ENCODE data around the gene SLC6A1. TPM values are rescaled to one million over a fixed set of nuclear protein-coding genes. Genes with fewer than 3 reads are reported as not detected.
A peak's percentile ranks its signal among the peaks of the same experiment; 100 is the strongest.

Gene SLC6A1
- polyA plus RNA-seq, 1 of the 3 experiments (the other 2 are of a cell fraction) = not detected

DNA sequence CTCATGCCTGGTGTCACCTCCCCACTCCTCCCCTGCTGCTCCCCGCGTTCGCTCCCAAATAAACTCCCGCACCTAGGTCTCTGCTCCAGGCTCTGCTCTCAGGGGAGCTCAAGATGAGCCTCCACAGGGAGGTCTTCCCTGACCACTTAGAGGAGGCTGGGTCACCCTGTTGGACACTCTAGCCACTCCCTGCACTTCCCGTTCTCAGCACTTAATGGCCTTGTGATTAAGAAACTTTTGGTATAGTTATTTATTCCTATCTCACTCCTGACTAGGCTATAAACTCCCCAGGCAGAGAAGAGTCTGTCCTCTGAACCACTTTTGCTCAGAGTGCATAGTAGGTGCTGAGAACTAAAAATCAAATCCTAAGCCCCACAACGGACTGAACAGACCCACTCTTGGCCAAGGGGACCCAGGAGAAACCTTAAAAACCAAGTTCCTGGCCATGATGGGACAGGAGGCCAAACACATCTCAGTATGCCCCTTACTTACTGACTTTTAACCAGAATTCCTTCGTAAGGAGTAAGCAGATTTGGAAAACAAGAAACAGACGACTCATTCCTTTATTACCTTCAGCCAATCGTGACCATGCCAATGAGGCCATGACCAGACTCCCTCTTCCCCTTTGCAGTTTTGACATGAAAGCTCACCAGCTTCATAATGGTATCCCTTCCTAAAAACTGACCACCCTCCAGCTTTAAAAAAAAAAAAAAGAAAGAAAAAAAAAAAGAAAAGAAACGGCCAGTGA, 92.7 kb downstream of the SLC6A1 start:
- Histone ChIP-seq H3K36me3 (replicated peaks in 1 of 2; ENCODE audit: control insufficient read depth in 1 of 2, insufficient read depth in 2 of 2, low read length in 1 of 2) (no peaks in the 10 kb centered on the region), H3F3A (replicated peaks; ENCODE audit: insufficient read depth) (no peaks in the 10 kb centered on the region), H4K20me1 (ENCODE audit: insufficient read depth) (no peaks in the 10 kb centered on the region), H2AFZ (ENCODE audit: low read depth) (no peak overlapping the region), H3K79me2 (ENCODE audit: insufficient read depth) (no peaks in the 10 kb centered on the region), H3K9me2 (no peaks in the 10 kb centered on the region), H3K4me2 (peak overlapping the region; percentile 44; the same call in 1 of the 2 replicates), H3K27ac (ENCODE audit: low read depth in 2 of 2, low read length in 1 of 2) (no peak overlapping the region), H3K27me3 (ENCODE audit: insufficient read depth) (no peaks in the 10 kb centered on the region), H3K9ac (no peak overlapping the region), H3K4me3 (ENCODE audit: low read depth in 2 of 2, low read length in 1 of 2) (no peak overlapping the region), H3K9me3 (no peaks in the 10 kb centered on the region), H3K4me1 (ENCODE audit: control insufficient read depth in 1 of 2, insufficient read depth in 2 of 2, low read depth in 1 of 2, low read length in 1 of 2) (peaks cover 7 to 8% of the 10 kb centered on the region in 2 experiments; a peak in 2 of 4 replicates)
- no peak for DNase-seq
- TF ChIP-seq, protein P1, sequence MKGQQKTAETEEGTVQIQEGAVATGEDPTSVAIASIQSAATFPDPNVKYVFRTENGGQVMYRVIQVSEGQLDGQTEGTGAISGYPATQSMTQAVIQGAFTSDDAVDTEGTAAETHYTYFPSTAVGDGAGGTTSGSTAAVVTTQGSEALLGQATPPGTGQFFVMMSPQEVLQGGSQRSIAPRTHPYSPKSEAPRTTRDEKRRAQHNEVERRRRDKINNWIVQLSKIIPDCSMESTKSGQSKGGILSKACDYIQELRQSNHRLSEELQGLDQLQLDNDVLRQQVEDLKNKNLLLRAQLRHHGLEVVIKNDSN (IDR thresholded peaks at IDR 0.05; ENCODE audit: borderline replicate concordance, low read depth) = no peak
- TF ChIP-seq EZH2phosphoT487 (IDR thresholded peaks at IDR 0.05; ENCODE audit: borderline replicate concordance, low read depth) = no peak
- no peak for TF ChIP-seq RXRA (IDR thresholded peaks at IDR 0.05; ENCODE audit: borderline replicate concordance, low read depth)
- TF ChIP-seq YY1 (IDR thresholded peaks at IDR 0.05; ENCODE audit: low read depth) = no peak
- TF ChIP-seq, protein P2, sequence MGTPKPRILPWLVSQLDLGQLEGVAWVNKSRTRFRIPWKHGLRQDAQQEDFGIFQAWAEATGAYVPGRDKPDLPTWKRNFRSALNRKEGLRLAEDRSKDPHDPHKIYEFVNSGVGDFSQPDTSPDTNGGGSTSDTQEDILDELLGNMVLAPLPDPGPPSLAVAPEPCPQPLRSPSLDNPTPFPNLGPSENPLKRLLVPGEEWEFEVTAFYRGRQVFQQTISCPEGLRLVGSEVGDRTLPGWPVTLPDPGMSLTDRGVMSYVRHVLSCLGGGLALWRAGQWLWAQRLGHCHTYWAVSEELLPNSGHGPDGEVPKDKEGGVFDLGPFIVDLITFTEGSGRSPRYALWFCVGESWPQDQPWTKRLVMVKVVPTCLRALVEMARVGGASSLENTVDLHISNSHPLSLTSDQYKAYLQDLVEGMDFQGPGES (IDR thresholded peaks at IDR 0.05; ENCODE audit: low read depth, low read length) = no peak
- TF ChIP-seq, protein P3, sequence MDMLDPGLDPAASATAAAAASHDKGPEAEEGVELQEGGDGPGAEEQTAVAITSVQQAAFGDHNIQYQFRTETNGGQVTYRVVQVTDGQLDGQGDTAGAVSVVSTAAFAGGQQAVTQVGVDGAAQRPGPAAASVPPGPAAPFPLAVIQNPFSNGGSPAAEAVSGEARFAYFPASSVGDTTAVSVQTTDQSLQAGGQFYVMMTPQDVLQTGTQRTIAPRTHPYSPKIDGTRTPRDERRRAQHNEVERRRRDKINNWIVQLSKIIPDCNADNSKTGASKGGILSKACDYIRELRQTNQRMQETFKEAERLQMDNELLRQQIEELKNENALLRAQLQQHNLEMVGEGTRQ (IDR thresholded peaks at IDR 0.05; ENCODE audit: borderline replicate concordance, low read depth, low read length) = no peak
- POLR2A ChIA-PET = no interaction called here
- CTCF ChIA-PET = interaction anchor here (2.2 to 2.3 kb wide), 2 partner anchors 26 to 70 kb away, joined by 8 to 9 read pairs; no protein-coding TSS in a partner anchor
- WGBS (ENCODE audit: low lambda C conversion rate) = 59% methylated on average over 10 of the region's 10 CpGs

DNA sequence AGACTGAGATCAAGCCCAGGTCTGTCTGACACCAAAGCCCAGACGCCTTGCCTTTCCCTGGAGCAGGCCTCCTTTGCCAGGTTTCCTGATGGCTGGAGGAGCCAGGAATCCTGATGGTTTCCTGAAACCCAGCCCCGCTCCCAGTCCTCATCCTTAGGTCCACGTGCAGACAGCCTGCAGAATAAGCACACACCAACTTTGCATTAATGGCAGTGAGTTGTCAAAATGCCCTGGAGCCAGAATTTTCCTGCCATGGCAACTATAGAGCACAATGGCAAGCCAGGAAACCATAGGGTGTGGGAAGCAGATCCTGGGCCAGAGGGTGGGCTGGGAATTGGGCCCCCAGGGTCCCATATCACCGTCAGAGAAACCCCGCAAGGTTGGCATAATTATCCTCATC, 94.3 kb downstream of the SLC6A1 start:
- Histone ChIP-seq H3K4me2 (no peak overlapping the region), H3K9ac (no peak overlapping the region), H3K4me1 (ENCODE audit: control insufficient read depth in 1 of 2, insufficient read depth in 2 of 2, low read depth in 1 of 2, low read length in 1 of 2) (peaks cover 7 to 8% of the 10 kb centered on the region in 2 experiments; a peak in 2 of 4 replicates), H3K79me2 (ENCODE audit: insufficient read depth) (no peaks in the 10 kb centered on the region), H3K36me3 (replicated peaks in 1 of 2; ENCODE audit: control insufficient read depth in 1 of 2, insufficient read depth in 2 of 2, low read length in 1 of 2) (no peaks in the 10 kb centered on the region), H3F3A (replicated peaks; ENCODE audit: insufficient read depth) (no peaks in the 10 kb centered on the region), H3K9me2 (no peaks in the 10 kb centered on the region), H3K9me3 (no peaks in the 10 kb centered on the region), H2AFZ (ENCODE audit: low read depth) (no peak overlapping the region), H3K27ac (ENCODE audit: low read depth in 2 of 2, low read length in 1 of 2) (no peak overlapping the region), H3K27me3 (ENCODE audit: insufficient read depth) (no peaks in the 10 kb centered on the region), H4K20me1 (ENCODE audit: insufficient read depth) (no peaks in the 10 kb centered on the region), H3K4me3 (ENCODE audit: low read depth in 2 of 2, low read length in 1 of 2) (no peak overlapping the region)
- no peak for DNase-seq
- WGBS (ENCODE audit: low lambda C conversion rate) = 91% methylated on average over 5 of the region's 5 CpGs
- TF ChIP-seq ELF1 (IDR thresholded peaks at IDR 0.05) = no peak
- TF ChIP-seq, protein P4, sequence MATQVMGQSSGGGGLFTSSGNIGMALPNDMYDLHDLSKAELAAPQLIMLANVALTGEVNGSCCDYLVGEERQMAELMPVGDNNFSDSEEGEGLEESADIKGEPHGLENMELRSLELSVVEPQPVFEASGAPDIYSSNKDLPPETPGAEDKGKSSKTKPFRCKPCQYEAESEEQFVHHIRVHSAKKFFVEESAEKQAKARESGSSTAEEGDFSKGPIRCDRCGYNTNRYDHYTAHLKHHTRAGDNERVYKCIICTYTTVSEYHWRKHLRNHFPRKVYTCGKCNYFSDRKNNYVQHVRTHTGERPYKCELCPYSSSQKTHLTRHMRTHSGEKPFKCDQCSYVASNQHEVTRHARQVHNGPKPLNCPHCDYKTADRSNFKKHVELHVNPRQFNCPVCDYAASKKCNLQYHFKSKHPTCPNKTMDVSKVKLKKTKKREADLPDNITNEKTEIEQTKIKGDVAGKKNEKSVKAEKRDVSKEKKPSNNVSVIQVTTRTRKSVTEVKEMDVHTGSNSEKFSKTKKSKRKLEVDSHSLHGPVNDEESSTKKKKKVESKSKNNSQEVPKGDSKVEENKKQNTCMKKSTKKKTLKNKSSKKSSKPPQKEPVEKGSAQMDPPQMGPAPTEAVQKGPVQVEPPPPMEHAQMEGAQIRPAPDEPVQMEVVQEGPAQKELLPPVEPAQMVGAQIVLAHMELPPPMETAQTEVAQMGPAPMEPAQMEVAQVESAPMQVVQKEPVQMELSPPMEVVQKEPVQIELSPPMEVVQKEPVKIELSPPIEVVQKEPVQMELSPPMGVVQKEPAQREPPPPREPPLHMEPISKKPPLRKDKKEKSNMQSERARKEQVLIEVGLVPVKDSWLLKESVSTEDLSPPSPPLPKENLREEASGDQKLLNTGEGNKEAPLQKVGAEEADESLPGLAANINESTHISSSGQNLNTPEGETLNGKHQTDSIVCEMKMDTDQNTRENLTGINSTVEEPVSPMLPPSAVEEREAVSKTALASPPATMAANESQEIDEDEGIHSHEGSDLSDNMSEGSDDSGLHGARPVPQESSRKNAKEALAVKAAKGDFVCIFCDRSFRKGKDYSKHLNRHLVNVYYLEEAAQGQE (IDR thresholded peaks at IDR 0.05; ENCODE audit: low read depth, low read length) = no peak
- TF ChIP-seq, protein P1 (IDR thresholded peaks at IDR 0.05; ENCODE audit: borderline replicate concordance, low read depth) = no peak
- no peak for TF ChIP-seq POLR2AphosphoS5 (IDR thresholded peaks at IDR 0.05; ENCODE audit: low read depth, low read length)
- TF ChIP-seq EP300 (IDR thresholded peaks at IDR 0.05; ENCODE audit: borderline replicate concordance in 1 of 2, low read depth in 1 of 2, low read length in 1 of 2) = no peak
- TF ChIP-seq FOXM1 (IDR thresholded peaks at IDR 0.05; ENCODE audit: low read depth) = no peak
- POLR2A ChIA-PET = no interaction called here
- CTCF ChIA-PET = no interaction called here
